ENCODE measurements around the gene ADCY3. TPM values are rescaled to one million over a fixed set of nuclear protein-coding genes. Genes with fewer than 3 reads are reported as not detected.

Gene ADCY3
- total and polyA plus RNA-seq, 8 donors: 5.2 to 339 (median 24.2) TPM

GRCh38 chr2:24899361-24899910 lies 20.6 kb downstream of the ADCY3 start:
- no peak for TF ChIP-seq POLR2A (IDR thresholded peaks at IDR 0.05)
- TF ChIP-seq, protein P1, sequence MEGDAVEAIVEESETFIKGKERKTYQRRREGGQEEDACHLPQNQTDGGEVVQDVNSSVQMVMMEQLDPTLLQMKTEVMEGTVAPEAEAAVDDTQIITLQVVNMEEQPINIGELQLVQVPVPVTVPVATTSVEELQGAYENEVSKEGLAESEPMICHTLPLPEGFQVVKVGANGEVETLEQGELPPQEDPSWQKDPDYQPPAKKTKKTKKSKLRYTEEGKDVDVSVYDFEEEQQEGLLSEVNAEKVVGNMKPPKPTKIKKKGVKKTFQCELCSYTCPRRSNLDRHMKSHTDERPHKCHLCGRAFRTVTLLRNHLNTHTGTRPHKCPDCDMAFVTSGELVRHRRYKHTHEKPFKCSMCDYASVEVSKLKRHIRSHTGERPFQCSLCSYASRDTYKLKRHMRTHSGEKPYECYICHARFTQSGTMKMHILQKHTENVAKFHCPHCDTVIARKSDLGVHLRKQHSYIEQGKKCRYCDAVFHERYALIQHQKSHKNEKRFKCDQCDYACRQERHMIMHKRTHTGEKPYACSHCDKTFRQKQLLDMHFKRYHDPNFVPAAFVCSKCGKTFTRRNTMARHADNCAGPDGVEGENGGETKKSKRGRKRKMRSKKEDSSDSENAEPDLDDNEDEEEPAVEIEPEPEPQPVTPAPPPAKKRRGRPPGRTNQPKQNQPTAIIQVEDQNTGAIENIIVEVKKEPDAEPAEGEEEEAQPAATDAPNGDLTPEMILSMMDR (IDR thresholded peaks at IDR 0.05): no peak
- no peak for TF ChIP-seq POLR2AphosphoS5 (IDR thresholded peaks at IDR 0.05)
- TF ChIP-seq EP300 (IDR thresholded peaks at IDR 0.05): no peak
- Histone ChIP-seq H3K27ac (no peak overlapping the region), H3K36me3 (peaks cover 0 to 13% (median 6%) of the 10 kb centered on the region in 4 donors), H3K27me3 (no peaks in the 10 kb centered on the region), H3K4me3 (no peak overlapping the region), H3K9me3 (peaks cover 0 to 17% (median 7%) of the 10 kb centered on the region in 4 donors), H3K4me1 (no peaks in the 10 kb centered on the region)
- intact Hi-C loops (cut with DNase I; ENCODE audit: low total_unique reads): no loop called here
- WGBS, 5 donors: 81 to 93% (median 88%) methylated on average over 7 of the region's 7 CpGs
- DNase-seq: no peak

- Histone ChIP-seq H3K4me3 (no peak overlapping the region), H3K27me3 (no peaks in the 10 kb centered on the region), H3K36me3 (peaks cover 0 to 13% (median 4%) of the 10 kb centered on the region in 4 donors), H3K27ac (no peak overlapping the region), H3K9me3 (peaks cover 0 to 23% (median 9%) of the 10 kb centered on the region in 4 donors), H3K4me1 (no peaks in the 10 kb centered on the region)
- no peak for DNase-seq
- TF ChIP-seq POLR2AphosphoS5 (IDR thresholded peaks at IDR 0.05) (no peak), EP300 (IDR thresholded peaks at IDR 0.05) (no peak), POLR2A (IDR thresholded peaks at IDR 0.05) (no peak)
- TF ChIP-seq, protein P1 (IDR thresholded peaks at IDR 0.05): no peak
- WGBS, 5 donors: 87 to 94% (median 89%) methylated on average over 30 of the region's 30 CpGs
- intact Hi-C loops (cut with DNase I; ENCODE audit: low total_unique reads): no loop called here
These were observed 21.6 kb downstream of the ADCY3 start for GRCh38 chr2:24898122-24899109.

GRCh38 chr2:24894750-24895149 lies 25.3 kb downstream of the ADCY3 start:
- WGBS, 5 donors: 65 to 80% (median 75%) methylated on average over 3 of the region's 3 CpGs
- TF ChIP-seq POLR2A (IDR thresholded peaks at IDR 0.05): no peak
- TF ChIP-seq POLR2AphosphoS5 (IDR thresholded peaks at IDR 0.05): no peak
- TF ChIP-seq, protein P1 (IDR thresholded peaks at IDR 0.05): no peak
- no peak for TF ChIP-seq EP300 (IDR thresholded peaks at IDR 0.05)

DNA sequence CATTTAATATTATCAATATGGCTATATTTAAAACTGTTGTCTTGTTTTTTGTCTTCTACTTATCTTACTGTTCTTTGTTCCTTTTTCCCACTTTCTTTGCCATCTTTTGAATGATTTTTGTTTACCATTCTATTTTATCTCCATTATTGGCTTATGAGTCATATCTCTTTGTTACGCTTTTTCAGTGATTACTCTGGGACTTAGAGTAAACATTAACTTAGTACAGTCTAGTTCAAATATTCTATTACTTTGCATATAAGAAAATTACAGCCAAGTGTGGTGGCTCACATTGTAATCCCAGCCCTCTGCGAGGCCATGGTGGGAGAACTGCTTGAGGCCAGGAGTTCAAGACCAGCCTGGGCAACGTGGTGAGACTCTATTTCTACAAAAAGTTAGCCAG lies 26.1 kb downstream of the ADCY3 start:
- H3K27ac ChIP-seq: no peak overlapping the region
- no peak for TF ChIP-seq POLR2A (IDR thresholded peaks at IDR 0.05)
- no peak for TF ChIP-seq POLR2AphosphoS5 (IDR thresholded peaks at IDR 0.05)
- TF ChIP-seq, protein P1 (IDR thresholded peaks at IDR 0.05): no peak
- no peak for TF ChIP-seq EP300 (IDR thresholded peaks at IDR 0.05)
- no peaks in the 10 kb centered on the region for H3K4me1 ChIP-seq
- no peak overlapping the region for H3K4me3 ChIP-seq
- H3K27me3 ChIP-seq: no peaks in the 10 kb centered on the region
- peaks cover 0 to 8% (median 4%) of the 10 kb centered on the region in 4 donors for H3K36me3 ChIP-seq
- WGBS, 5 donors: 13 to 58% (median 24%) methylated on average over 3 of the region's 3 CpGs
- DNase-seq: no peak
- intact Hi-C loops (cut with DNase I; ENCODE audit: low total_unique reads): no loop called here
- peaks cover 0 to 32% (median 9%) of the 10 kb centered on the region in 4 donors for H3K9me3 ChIP-seq

More at GRCh38 chr2:24894750-24895149, 25.3 kb downstream of the ADCY3 start:
- H3K4me1 ChIP-seq: no peaks in the 10 kb centered on the region
- H3K9me3 ChIP-seq: peaks cover 0 to 32% (median 9%) of the 10 kb centered on the region in 4 donors
- intact Hi-C loops (cut with DNase I; ENCODE audit: low total_unique reads): no loop called here
- no peak for DNase-seq
- H3K36me3 ChIP-seq: peaks cover 0 to 13% (median 4%) of the 10 kb centered on the region in 4 donors
- H3K27me3 ChIP-seq: no peaks in the 10 kb centered on the region
- no peak overlapping the region for H3K27ac ChIP-seq
- no peak overlapping the region for H3K4me3 ChIP-seq
